Gastrocnemius medialis (tissue), 4 donors: Measurements from ENCODE around the gene HADH.

Source experiments
- POLR2A ChIP-seq, 2 donors: fragments of 450-650 bp; IDR thresholded peaks; one replicate each; pipeline ENCODE4 v1.6.1; 2017; ENCODE audit warnings: antibody characterized with exemption in 2 of 2, mild to moderate bottlenecking in 2 of 2, moderate library complexity in 2 of 2
- TF ChIP-seq, protein P1 (sequence below), 5 experiments: fragments of 450-650 bp in 3 of 5; fragments of 200-600 bp in 2 of 5; sonication (generic) in 2 of 5; IDR thresholded peaks in 4 of 5; conservative IDR thresholded peaks in 1 of 5; 1 replicate in 4 of 5; 2 replicates in 1 of 5; pipeline ENCODE4 v1.5.1; 2016 to 2019; ENCODE audit warnings: antibody characterized with exemption in 5 of 5, mild to moderate bottlenecking in 3 of 5, moderate library complexity in 3 of 5

DNA sequence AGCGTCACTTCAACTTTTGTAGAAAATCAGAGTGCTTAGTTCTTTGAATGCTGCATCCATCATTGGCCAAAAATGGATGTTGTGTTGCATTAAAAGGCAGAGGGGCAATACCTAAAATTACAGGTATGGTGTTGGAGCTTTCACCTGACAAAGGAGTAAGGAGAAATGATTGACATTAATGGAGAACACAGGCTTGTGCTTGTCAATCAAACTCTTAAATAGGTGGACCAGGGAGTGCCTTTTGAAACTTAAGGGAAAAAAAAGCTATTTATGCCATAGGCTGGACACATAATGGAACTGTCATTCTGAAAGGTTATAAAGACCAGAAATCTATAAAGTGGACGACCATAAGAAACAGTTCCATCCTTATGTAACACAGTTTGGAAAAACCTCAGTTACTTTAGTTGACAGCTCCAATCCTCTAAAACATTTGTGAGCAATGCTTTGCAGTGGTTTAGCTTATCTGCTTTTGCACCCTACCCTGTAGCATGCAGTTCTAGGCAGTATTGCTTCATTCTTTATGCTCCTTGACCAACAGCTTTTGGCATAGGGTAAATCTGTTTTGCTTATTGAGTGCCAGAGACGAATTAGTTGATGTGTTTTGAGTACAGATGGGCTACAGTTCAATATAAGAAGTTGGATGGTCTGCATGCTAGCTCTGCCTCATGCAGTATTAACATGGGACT, 2.4 kb downstream of the HADH start:
- no peak for TF ChIP-seq POLR2A (IDR thresholded peaks at IDR 0.05)
- TF ChIP-seq, protein P1, sequence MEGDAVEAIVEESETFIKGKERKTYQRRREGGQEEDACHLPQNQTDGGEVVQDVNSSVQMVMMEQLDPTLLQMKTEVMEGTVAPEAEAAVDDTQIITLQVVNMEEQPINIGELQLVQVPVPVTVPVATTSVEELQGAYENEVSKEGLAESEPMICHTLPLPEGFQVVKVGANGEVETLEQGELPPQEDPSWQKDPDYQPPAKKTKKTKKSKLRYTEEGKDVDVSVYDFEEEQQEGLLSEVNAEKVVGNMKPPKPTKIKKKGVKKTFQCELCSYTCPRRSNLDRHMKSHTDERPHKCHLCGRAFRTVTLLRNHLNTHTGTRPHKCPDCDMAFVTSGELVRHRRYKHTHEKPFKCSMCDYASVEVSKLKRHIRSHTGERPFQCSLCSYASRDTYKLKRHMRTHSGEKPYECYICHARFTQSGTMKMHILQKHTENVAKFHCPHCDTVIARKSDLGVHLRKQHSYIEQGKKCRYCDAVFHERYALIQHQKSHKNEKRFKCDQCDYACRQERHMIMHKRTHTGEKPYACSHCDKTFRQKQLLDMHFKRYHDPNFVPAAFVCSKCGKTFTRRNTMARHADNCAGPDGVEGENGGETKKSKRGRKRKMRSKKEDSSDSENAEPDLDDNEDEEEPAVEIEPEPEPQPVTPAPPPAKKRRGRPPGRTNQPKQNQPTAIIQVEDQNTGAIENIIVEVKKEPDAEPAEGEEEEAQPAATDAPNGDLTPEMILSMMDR (IDR thresholded peaks at IDR 0.05 in 4 of 5, conservative IDR thresholded peaks at IDR 0.05 in 1 of 5) = no peak
